SH-SY5Y (cell line): ENCODE measurements around the gene ZNF101.

Source experiments
- GATA2 ChIP-seq: IDR thresholded peaks from 2 replicates; pipeline ENCODE4 v1.6.1; 2011; ENCODE audit warnings: mild to moderate bottlenecking, low read depth, low read length
- GATA3 ChIP-seq: IDR thresholded peaks from 2 replicates; pipeline ENCODE4 v1.6.1; 2011; ENCODE audit warnings: low read depth, mild to moderate bottlenecking, low read length, moderate library complexity

DNA sequence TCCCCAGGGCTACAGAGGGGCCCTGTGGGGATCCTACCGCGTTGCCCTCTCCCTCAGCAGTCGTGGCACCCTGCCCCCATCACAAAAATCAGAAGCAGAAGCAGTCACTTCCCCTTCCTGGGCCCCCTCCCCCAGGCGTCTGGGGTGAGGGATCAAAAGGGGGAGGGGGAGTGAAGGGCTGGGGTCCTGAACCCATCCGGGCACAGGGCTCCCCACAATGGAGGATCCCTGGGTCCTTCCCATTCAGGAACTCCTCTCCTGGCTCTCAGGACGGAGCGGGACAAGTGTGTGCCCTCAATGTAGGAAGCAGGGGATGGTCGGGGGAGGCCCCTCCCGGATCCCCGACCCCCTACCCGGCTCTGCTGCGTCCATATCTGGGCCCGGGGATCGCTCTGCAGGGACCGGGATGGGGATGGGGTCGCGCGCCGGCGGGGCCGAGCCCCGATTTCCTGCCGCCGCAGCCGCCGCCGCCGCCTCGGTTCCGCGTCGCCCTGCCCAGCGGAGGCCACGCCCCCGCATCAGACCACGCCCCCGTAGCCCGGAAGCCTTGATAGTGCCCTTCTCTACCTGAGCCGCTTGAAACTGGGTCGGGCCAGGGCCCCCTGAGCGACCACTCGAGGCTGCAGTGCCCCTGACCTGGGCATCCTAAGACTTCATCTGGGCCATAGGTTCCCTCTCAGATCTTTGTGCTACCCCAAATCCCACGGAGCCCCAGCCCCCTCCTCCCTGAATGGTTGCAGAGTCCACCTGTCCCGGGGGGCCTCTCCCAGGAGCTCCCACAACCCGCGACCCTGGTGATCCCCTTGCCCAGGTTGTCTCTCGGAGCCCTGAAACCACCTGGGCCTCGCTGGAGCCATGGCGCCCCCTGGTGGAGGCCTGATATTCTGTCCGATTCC is 25.2 kb upstream of the ZNF101 start, which contains the start of gene GMIP:
- TF ChIP-seq GATA2 (no peak), GATA3 (no peak)
